Astrocyte (in vitro differentiated cells and primary cell): ENCODE measurements around the gene RAB8A.

Source experiments
- CTCF ChIP-seq: IDR thresholded peaks from 2 replicates; pipeline ENCODE4 v1.5.1; 2011; ENCODE audit warnings: low read depth, mild to moderate bottlenecking, inconsistent platforms, low read length, moderate library complexity; ENCODE audit not compliant: insufficient read depth
- EZH2 ChIP-seq: IDR thresholded peaks from 2 replicates; pipeline ENCODE4 v1.6.1; 2012; ENCODE audit warnings: mild to moderate bottlenecking, low read length, inconsistent platforms; ENCODE audit not compliant: insufficient read depth

- TF ChIP-seq CTCF = no peak
- no peak for TF ChIP-seq EZH2
Measured at GRCh38 chr19:16175954-16176353, 64.3 kb downstream of the RAB8A start.
